HepG2 (cell line): ENCODE measurements around the gene BAZ1A. TPM values are rescaled to one million over a fixed set of nuclear protein-coding genes. Genes with fewer than 3 reads are reported as not detected.
A peak's percentile ranks its signal among the peaks of the same experiment; 100 is the strongest.

Experiments
- CBX2 ChIP-seq, 2 experiments: fragments of 200-600 bp in 1 of 2; sonication (generic); formaldehyde crosslinking in 1 of 2; IDR thresholded peaks; 2 replicates each; pipeline versions ENCODE4 v1.7.0 to v1.8.1; 2018 to 2022; ENCODE audit warnings: low read depth in 2 of 2, low read length in 1 of 2, mild to moderate bottlenecking in 1 of 2, missing genetic modification reagents in 1 of 2
- CENPT ChIP-seq: sonication (generic); formaldehyde crosslinking; IDR thresholded peaks from 2 replicates; pipeline ENCODE4 v1.8.0; 2022; ENCODE audit warnings: low read depth, mild to moderate bottlenecking, moderate library complexity, missing genetic modification reagents
- DMAP1 ChIP-seq: IDR thresholded peaks from 2 replicates; pipeline ENCODE4 v1.6.1; 2016
- GATAD2A ChIP-seq: IDR thresholded peaks from 2 replicates; pipeline ENCODE4 v1.6.1; 2016
- GLI4 ChIP-seq: sonication (generic); formaldehyde crosslinking; IDR thresholded peaks from 2 replicates; pipeline ENCODE4 v1.5.1; 2020; ENCODE audit warnings: missing genetic modification reagents, mild to moderate bottlenecking, moderate library complexity, borderline replicate concordance
- JARID2 ChIP-seq: sonication (generic); formaldehyde crosslinking; IDR thresholded peaks from 2 replicates; pipeline ENCODE4 v1.8.1; 2023; ENCODE audit warnings: missing genetic modification reagents, inconsistent platforms; ENCODE audit not compliant: insufficient replicate concordance
- JUND ChIP-seq: sonication (generic); formaldehyde crosslinking; IDR thresholded peaks from 2 replicates; pipeline ENCODE4 v1.8.0; 2022; ENCODE audit warnings: mild to moderate bottlenecking, missing genetic modification reagents
- MED8 ChIP-seq: sonication (generic); formaldehyde crosslinking; IDR thresholded peaks from 2 replicates; pipeline ENCODE4 v1.8.1; 2023; ENCODE audit warnings: mild to moderate bottlenecking, missing genetic modification reagents; ENCODE audit not compliant: insufficient replicate concordance
- NFKBIZ ChIP-seq: IDR thresholded peaks from 2 replicates; pipeline ENCODE4 v1.6.1; 2018; ENCODE audit warnings: missing genetic modification reagents, missing compliant biosample characterization
- NR2F2 ChIP-seq: IDR thresholded peaks from 2 replicates; pipeline ENCODE4 v1.6.1; 2012; ENCODE audit warnings: low read depth, inconsistent platforms, borderline replicate concordance
- POGZ ChIP-seq: sonication (generic); formaldehyde crosslinking; IDR thresholded peaks from 2 replicates; pipeline ENCODE4 v1.4.0; 2020; ENCODE audit warnings: mild to moderate bottlenecking, missing genetic modification reagents
- SNRNP70 ChIP-seq: fragments of 200-400 bp; formaldehyde crosslinking; IDR thresholded peaks from 2 replicates; pipeline ENCODE4 v1.6.1; 2017; ENCODE audit warnings: mild to moderate bottlenecking, low read depth, low read length, moderate library complexity
- WIZ ChIP-seq: sonication (generic); formaldehyde crosslinking; IDR thresholded peaks from 2 replicates; pipeline ENCODE4 v1.5.1; 2020; ENCODE audit warnings: mild to moderate bottlenecking, missing genetic modification reagents
- XBP1 ChIP-seq: sonication (generic); formaldehyde crosslinking; IDR thresholded peaks from 2 replicates; pipeline ENCODE4 v1.5.0; 2020; ENCODE audit warnings: missing genetic modification reagents
- ZBTB26 ChIP-seq: IDR thresholded peaks from 2 replicates; pipeline ENCODE4 v1.6.1; 2016; ENCODE audit warnings: missing compliant biosample characterization, missing genetic modification reagents, borderline replicate concordance
- ZBTB38 ChIP-seq: sonication (generic); formaldehyde crosslinking; IDR thresholded peaks from 2 replicates; pipeline ENCODE4 v1.5.1; 2020; ENCODE audit warnings: mild to moderate bottlenecking, missing genetic modification reagents
- ZBTB7B ChIP-seq: sonication (generic); formaldehyde crosslinking; IDR thresholded peaks from 2 replicates; pipeline ENCODE4 v1.4.0; 2020; ENCODE audit warnings: missing genetic modification reagents
- ZNF354B ChIP-seq: sonication (generic); formaldehyde crosslinking; IDR thresholded peaks from 2 replicates; pipeline ENCODE4 v1.8.0; 2022; ENCODE audit warnings: mild to moderate bottlenecking, missing genetic modification reagents
- ZNF430 ChIP-seq: sonication (generic); formaldehyde crosslinking; IDR thresholded peaks from 2 replicates; pipeline ENCODE4 v1.9.0; 2021; ENCODE audit warnings: mild to moderate bottlenecking, missing genetic modification reagents
- ZNF558 ChIP-seq: sonication (generic); formaldehyde crosslinking; IDR thresholded peaks from 2 replicates; pipeline ENCODE4 v1.9.0; 2022; ENCODE audit warnings: mild to moderate bottlenecking, missing genetic modification reagents, borderline replicate concordance
- ZNF704 ChIP-seq: sonication (generic); formaldehyde crosslinking; IDR thresholded peaks from 2 replicates; pipeline ENCODE4 v1.8.1; 2023; ENCODE audit warnings: mild to moderate bottlenecking, inconsistent platforms, moderate library complexity, missing genetic modification reagents, borderline replicate concordance
- polyA plus RNA-seq, 8 experiments: library from polyadenylated mRNA; depleted of rRNA in 3 of 8; stranded (reverse) in 7 of 8; unstranded in 1 of 8; fragments of >200 nt; fragmentation: Illumina TruSeq in 4 of 8; extraction: Trizol in 4 of 8; gene quantifications; 2 replicates each; pipeline versions ENCODE4 v1.2.1 to v1.2.3, GENCODE V29; 2011 to 2016; ENCODE audit warnings: low read depth in 4 of 8, missing spikeins in 1 of 8, mixed read lengths in 1 of 8; ENCODE audit not compliant: insufficient read depth in 1 of 8
- total RNA-seq, 5 experiments: library from RNA; depleted of rRNA; stranded (reverse); fragments of >200 nt; fragmentation: Illumina TruSeq; extraction: Trizol; gene quantifications; 2 replicates each; pipeline ENCODE4 v1.2.3, GENCODE V29; 2016; ENCODE audit warnings: low read depth in 1 of 5
- TF ChIP-seq, protein P1 (sequence below): sonication (generic); formaldehyde crosslinking; IDR thresholded peaks from 2 replicates; pipeline ENCODE4 v1.4.0; 2020; ENCODE audit warnings: missing genetic modification reagents
- TF ChIP-seq, protein P2 (sequence below): sonication (generic); formaldehyde crosslinking; IDR thresholded peaks from 2 replicates; pipeline ENCODE4 v1.4.0; 2020; ENCODE audit warnings: mild to moderate bottlenecking, missing genetic modification reagents
- TF ChIP-seq, protein P3 (sequence below): sonication (generic); formaldehyde crosslinking; IDR thresholded peaks from 2 replicates; pipeline ENCODE4 v1.4.0; 2020; ENCODE audit warnings: missing genetic modification reagents

Gene BAZ1A
- total and polyA plus RNA-seq, 2 of the 13 experiments (the other 11 are each of a cell fraction or from before 2014, with no cell fraction given) = 20.9 to 56.8 TPM

- TF ChIP-seq, protein P1, sequence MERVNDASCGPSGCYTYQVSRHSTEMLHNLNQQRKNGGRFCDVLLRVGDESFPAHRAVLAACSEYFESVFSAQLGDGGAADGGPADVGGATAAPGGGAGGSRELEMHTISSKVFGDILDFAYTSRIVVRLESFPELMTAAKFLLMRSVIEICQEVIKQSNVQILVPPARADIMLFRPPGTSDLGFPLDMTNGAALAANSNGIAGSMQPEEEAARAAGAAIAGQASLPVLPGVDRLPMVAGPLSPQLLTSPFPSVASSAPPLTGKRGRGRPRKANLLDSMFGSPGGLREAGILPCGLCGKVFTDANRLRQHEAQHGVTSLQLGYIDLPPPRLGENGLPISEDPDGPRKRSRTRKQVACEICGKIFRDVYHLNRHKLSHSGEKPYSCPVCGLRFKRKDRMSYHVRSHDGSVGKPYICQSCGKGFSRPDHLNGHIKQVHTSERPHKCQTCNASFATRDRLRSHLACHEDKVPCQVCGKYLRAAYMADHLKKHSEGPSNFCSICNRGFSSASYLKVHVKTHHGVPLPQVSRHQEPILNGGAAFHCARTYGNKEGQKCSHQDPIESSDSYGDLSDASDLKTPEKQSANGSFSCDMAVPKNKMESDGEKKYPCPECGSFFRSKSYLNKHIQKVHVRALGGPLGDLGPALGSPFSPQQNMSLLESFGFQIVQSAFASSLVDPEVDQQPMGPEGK = peak; percentile 37
- TF ChIP-seq ZNF704 = no peak
- TF ChIP-seq XBP1 = peak; percentile 46; the same call in 1 of the 2 replicates
- TF ChIP-seq ZNF354B (CRISPR knock-in tag) = 0 out of 2 replicates have a peak, but pooled peaks have one; percentile 32
- no peak for TF ChIP-seq JUND
- TF ChIP-seq ZNF558 = peak; percentile 95
- TF ChIP-seq WIZ (CRISPR knock-in tag) = no peak
- no peak for TF ChIP-seq ZBTB38
- TF ChIP-seq, protein P2, sequence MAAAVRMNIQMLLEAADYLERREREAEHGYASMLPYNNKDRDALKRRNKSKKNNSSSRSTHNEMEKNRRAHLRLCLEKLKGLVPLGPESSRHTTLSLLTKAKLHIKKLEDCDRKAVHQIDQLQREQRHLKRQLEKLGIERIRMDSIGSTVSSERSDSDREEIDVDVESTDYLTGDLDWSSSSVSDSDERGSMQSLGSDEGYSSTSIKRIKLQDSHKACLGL (CRISPR knock-in tag) = peak; percentile 90
- TF ChIP-seq ZBTB7B (CRISPR knock-in tag) = peak; percentile 93
- TF ChIP-seq, protein P3, sequence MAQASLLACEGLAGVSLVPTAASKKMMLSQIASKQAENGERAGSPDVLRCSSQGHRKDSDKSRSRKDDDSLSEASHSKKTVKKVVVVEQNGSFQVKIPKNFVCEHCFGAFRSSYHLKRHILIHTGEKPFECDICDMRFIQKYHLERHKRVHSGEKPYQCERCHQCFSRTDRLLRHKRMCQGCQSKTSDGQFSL (CRISPR knock-in tag) = no peak
- no peak for TF ChIP-seq CBX2 (IDR thresholded peaks at IDR 0.05; ENCODE audit: low read depth, low read length)
- TF ChIP-seq CBX2 (CRISPR knock-in tag; IDR thresholded peaks at IDR 0.05; ENCODE audit: low read depth) = no peak; the same call in 1 of the 2 replicates
- peak; percentile 90 for TF ChIP-seq MED8 (CRISPR knock-in tag)
- TF ChIP-seq GATAD2A (CRISPR knock-in tag) = peak; percentile 80
- peak; percentile 61; the same call in 1 of the 2 replicates for TF ChIP-seq NFKBIZ (CRISPR knock-in tag)
- TF ChIP-seq DMAP1 (CRISPR knock-in tag) = peak; percentile 83; the same call in 1 of the 2 replicates
- 0 out of 2 replicates have a peak, but pooled peaks have one; percentile 73 for TF ChIP-seq ZNF430 (CRISPR knock-in tag)
- peak; percentile 71 for TF ChIP-seq JARID2 (CRISPR knock-in tag)
- TF ChIP-seq NR2F2 = no peak
- TF ChIP-seq CENPT (CRISPR knock-in tag) = peak; percentile 77; the same call in 1 of the 2 replicates
- TF ChIP-seq GLI4 (CRISPR knock-in tag) = peak; percentile 74; the same call in 1 of the 2 replicates
- TF ChIP-seq POGZ (CRISPR knock-in tag) = peak; percentile 58; the same call in 1 of the 2 replicates
- TF ChIP-seq SNRNP70 = no peak
- TF ChIP-seq ZBTB26 (CRISPR knock-in tag) = peak; percentile 90; the same call in 1 of the 2 replicates
Observed at GRCh38 chr14:34875031-34875922, at the start of gene BAZ1A (continued).
